ENCODE results near the gene RGS7.

The RGS7 gene

DNA sequence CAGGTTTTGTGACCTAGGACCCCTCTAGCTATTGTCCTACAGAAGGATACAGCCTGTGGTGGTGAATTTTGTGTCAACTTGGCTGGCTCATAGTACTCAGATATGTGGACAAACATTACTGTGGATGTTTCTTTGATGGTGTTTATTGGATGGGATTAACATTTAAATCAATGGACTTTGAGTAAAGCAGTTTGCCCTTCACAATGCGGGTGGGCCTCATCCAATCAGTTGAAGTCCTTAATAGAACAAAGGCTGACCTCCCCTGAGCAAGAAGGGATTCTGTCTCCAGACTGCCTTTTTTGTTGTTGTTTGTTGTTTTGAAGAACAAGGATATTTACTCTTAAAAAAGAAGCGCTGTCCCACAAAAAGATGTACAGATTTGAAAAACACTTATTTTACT is 535.1 kb downstream of the RGS7 start:
- H3K4me3 ChIP-seq (ENCODE audit: low read depth, low read length): no peak overlapping the region
- DNase-seq (ENCODE audit: low read depth, low spot score): no peak
- in situ Hi-C loops (cut with HindIII; ENCODE audit: low sequenced_read_pairs): no loop called here
- TF ChIP-seq, protein P1, sequence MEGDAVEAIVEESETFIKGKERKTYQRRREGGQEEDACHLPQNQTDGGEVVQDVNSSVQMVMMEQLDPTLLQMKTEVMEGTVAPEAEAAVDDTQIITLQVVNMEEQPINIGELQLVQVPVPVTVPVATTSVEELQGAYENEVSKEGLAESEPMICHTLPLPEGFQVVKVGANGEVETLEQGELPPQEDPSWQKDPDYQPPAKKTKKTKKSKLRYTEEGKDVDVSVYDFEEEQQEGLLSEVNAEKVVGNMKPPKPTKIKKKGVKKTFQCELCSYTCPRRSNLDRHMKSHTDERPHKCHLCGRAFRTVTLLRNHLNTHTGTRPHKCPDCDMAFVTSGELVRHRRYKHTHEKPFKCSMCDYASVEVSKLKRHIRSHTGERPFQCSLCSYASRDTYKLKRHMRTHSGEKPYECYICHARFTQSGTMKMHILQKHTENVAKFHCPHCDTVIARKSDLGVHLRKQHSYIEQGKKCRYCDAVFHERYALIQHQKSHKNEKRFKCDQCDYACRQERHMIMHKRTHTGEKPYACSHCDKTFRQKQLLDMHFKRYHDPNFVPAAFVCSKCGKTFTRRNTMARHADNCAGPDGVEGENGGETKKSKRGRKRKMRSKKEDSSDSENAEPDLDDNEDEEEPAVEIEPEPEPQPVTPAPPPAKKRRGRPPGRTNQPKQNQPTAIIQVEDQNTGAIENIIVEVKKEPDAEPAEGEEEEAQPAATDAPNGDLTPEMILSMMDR (IDR thresholded peaks at IDR 0.05; ENCODE audit: low read depth, low read length): no peak

DNA sequence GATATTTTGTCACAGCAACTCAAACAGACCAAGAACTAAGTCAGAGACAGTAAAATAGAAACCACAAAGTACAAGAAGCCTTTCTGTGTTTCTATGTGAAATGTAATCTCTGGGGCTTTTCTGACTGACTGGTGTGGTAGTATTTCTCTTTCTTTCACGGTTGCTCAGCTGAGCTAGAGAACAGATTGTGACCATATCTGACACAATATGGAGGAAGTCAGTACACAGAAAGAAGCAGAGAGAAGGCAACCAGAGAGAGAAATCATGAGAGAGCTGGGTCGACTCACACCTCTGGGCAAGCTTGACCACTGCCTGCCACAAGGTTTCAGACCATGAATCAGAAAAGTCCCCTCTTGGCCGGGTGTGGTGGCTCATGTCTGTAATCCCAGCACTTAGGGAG is 536.2 kb downstream of the RGS7 start:
- TF ChIP-seq, protein P1 (IDR thresholded peaks at IDR 0.05; ENCODE audit: low read depth, low read length): no peak
- DNase-seq (ENCODE audit: low read depth, low spot score): no peak
- in situ Hi-C loops (cut with HindIII; ENCODE audit: low sequenced_read_pairs): no loop called here
- no peak overlapping the region for H3K4me3 ChIP-seq (ENCODE audit: low read depth, low read length)

DNA sequence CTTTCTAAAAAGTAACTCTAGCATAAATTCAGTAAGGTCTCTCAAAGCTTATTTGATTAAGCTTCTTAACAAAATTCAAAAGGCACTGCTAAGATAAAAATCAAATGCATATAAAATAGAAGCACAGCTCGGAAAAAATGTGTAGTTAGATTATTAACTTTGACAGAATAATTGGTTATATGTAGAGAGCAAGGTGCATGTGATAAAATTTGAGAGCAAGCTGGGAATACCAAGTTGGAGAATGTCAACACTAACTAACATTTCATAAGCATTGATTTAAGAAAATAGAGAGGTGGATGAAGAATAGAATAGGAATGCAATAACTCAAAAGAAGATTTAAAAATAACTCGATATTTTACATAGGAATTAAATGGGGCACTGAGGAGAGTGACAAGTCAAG is 540.5 kb downstream of the RGS7 start:
- no peak overlapping the region for H3K4me3 ChIP-seq (ENCODE audit: low read depth, low read length)
- in situ Hi-C loops (cut with HindIII; ENCODE audit: low sequenced_read_pairs): no loop called here
- TF ChIP-seq, protein P1 (IDR thresholded peaks at IDR 0.05; ENCODE audit: low read depth, low read length): no peak
- DNase-seq (ENCODE audit: low read depth, low spot score): no peak

DNA sequence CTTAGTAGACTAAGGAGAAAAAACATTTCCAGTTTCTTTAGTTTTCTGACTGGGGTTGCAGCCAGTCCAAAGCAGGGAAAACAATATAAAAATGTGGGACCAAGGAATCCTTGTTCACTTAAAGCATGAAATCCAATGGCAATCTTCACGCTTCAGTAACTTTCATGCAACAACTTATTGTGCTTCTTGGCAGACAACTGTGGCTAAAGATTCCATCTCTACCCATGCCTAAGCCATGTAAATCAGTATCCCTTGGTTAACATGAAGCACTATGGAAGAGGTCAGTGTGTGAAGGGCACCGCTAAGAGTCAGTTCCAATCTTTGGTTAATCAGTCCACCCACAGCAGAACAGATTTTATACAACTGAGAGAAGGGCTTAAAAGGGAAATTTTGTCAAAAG is 543.3 kb downstream of the RGS7 start:
- in situ Hi-C loops (cut with HindIII; ENCODE audit: low sequenced_read_pairs): no loop called here

DNA sequence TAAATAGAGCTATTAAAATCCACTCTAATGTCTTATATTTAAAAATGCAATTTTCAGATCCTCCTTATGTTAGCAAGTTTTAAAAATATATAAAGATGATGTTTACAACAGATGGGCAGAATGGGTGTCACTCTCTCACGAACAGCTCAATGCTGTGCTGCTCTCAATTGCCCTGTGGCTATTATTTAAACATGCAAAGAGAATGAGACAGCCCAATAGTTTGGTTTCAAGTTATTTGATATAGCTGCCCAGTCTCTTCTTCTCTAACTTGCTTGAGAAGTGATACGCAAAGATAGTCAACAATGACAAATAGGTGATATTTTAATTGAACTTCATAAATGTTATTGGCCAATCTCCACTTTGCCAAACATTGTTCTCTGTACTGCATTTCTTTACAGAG is 545.7 kb downstream of the RGS7 start:
- no peak for DNase-seq (ENCODE audit: low read depth, low spot score)
- in situ Hi-C loops (cut with HindIII; ENCODE audit: low sequenced_read_pairs): no loop called here
- TF ChIP-seq, protein P1 (IDR thresholded peaks at IDR 0.05; ENCODE audit: low read depth, low read length): no peak
- no peak overlapping the region for H3K4me3 ChIP-seq (ENCODE audit: low read depth, low read length)

More for the DNA sequence above, 543.3 kb downstream of the RGS7 start:
- no peak overlapping the region for H3K4me3 ChIP-seq (ENCODE audit: low read depth, low read length)
- TF ChIP-seq, protein P1 (IDR thresholded peaks at IDR 0.05; ENCODE audit: low read depth, low read length): no peak
- peak; percentile 26 for DNase-seq (ENCODE audit: low read depth, low spot score)

DNA sequence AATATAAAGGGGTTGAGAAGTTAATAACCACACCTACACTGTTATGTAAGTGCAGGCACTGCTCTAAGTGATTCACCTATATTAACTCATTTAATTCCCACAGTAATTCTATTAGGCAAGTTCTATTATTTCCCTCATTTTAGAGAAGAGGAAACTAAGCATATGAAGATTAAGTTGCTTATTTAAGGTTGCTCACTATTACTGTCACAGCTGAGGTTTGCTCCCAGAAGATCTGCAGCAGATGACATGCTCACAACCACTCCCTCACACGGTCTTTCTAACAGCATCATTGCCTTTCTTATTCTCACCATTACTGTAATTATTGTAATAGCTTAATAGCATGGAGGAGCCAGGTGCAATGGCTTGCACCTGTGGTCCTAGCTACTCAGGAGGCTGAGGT is 548.6 kb downstream of the RGS7 start:
- in situ Hi-C loops (cut with HindIII; ENCODE audit: low sequenced_read_pairs): no loop called here

More for the DNA sequence above, 548.6 kb downstream of the RGS7 start:
- no peak for DNase-seq (ENCODE audit: low read depth, low spot score)
- H3K4me3 ChIP-seq (ENCODE audit: low read depth, low read length): no peak overlapping the region
- TF ChIP-seq, protein P1 (IDR thresholded peaks at IDR 0.05; ENCODE audit: low read depth, low read length): no peak
